SHP77 (cell line): Measurements from ENCODE around the gene NAGK.
A peak's percentile ranks its signal among the peaks of the same experiment; 100 is the strongest.
"Not testable (repeated sequence)": the region's sequence is repeated elsewhere in the genome, so short reads cannot be mapped to it uniquely, and the experiment has no call there.

Experiments used
- DNase-seq, 2 experiments: peaks; one replicate each; lab custom pipeline; 2025; lab: John Stamatoyannopoulos, UW

Gene NAGK

GRCh38 chr2:71069376-71069775 lies 928 bp downstream of the NAGK start:
- no peak for DNase-seq

- DNase-seq: peak in 1 of 2 experiments; percentile 8
These were observed 2.0 kb downstream of the NAGK start for GRCh38 chr2:71070294-71071093.

- DNase-seq: no peak
These were observed 3.4 kb downstream of the NAGK start for GRCh38 chr2:71071681-71072398.

- DNase-seq: no peak
These were observed 4.0 kb downstream of the NAGK start for GRCh38 chr2:71072492-71072891.

GRCh38 chr2:71073475-71073874 lies 5.0 kb downstream of the NAGK start:
- no peak for DNase-seq

GRCh38 chr2:71074893-71075395 lies 6.5 kb downstream of the NAGK start:
- no peak for DNase-seq

- DNase-seq: no peak
These were observed 10.2 kb downstream of the NAGK start for GRCh38 chr2:71078624-71079023.

- DNase-seq: no peak
These were observed 14.2 kb downstream of the NAGK start for GRCh38 chr2:71082402-71083252.

GRCh38 chr2:71083297-71083696 lies 14.8 kb downstream of the NAGK start:
- not testable (repeated sequence) for DNase-seq

- not testable (repeated sequence) for DNase-seq
These were observed 15.4 kb downstream of the NAGK start for GRCh38 chr2:71083752-71084312.

- peak in 1 of 2 experiments; percentile 21 for DNase-seq
These were observed 17.0 kb downstream of the NAGK start for GRCh38 chr2:71085325-71086003.

- not testable (repeated sequence) for DNase-seq
These were observed 21.0 kb downstream of the NAGK start for GRCh38 chr2:71089475-71089874.

GRCh38 chr2:71091808-71092207 lies 23.4 kb downstream of the NAGK start:
- not testable (repeated sequence) for DNase-seq

GRCh38 chr2:71092491-71093260 lies 24.2 kb downstream of the NAGK start:
- DNase-seq: not testable (repeated sequence)

GRCh38 chr2:71100195-71100964 lies 31.9 kb downstream of the NAGK start:
- peak; percentile 28 to 49 for DNase-seq

GRCh38 chr2:71101656-71102055 lies 33.2 kb downstream of the NAGK start:
- no peak for DNase-seq

- no peak for DNase-seq
These were observed 34.7 kb downstream of the NAGK start for GRCh38 chr2:71102981-71103681.

- DNase-seq: no peak
These were observed 35.4 kb downstream of the NAGK start for GRCh38 chr2:71103809-71104208.

GRCh38 chr2:71106463-71106862 lies 38.0 kb downstream of the NAGK start:
- not testable (repeated sequence) for DNase-seq
